ENCODE measurements around the gene LYPD6B.
A peak's percentile ranks its signal among the peaks of the same experiment; 100 is the strongest.

LYPD6B gene

DNA sequence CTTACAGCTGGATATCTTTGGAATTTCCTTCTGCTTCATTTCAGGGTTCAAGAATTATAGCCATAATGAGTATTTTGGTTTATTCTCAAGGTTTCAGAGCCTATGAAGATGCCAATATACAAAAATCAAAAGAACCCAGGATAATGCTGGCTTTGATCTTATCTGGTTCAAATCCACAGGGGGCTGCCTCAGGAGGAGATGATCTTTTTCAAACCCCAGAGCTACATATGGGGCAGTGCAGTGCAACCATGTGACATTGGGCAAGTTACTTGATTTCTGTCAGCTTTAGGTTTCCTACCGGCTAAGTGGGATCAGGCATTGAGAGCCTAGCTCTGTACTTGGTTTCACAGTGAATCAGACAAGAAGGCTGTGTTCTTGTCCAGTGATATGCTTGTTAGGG lies 23.0 kb upstream of the LYPD6B start:
- DNase-seq = no peak

DNA sequence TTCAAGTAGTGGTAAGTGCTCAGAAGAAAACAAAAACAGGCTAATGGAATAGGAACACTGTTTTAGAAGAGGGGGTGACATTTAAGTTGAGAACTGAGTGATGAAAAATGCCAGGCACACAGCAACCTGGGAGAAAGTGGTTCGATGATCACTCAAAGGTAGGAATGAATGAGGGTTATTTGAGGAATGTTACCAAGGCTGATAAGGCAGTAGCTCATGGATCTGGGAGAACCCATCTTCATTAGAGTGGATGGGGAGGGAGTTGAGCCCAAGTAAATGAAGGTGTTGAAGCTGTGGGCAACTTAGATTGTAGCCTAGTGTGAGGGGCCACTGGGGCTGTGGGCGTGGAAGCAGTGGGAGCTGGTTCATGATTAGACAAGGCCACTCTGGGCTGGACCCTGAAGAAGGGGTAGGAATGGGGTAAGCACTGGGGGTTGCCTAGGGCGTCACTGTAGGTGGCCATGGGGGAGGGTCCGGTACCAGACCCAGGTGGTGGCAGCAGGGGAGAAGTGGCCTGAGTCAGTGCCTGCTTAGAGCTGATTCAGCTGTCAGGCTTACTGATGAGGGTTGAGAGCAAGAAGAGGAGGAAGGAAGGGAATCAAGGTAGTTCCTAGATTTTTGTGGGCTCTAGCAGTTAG lies 22.5 kb upstream of the LYPD6B start:
- DNase-seq = no peak

DNA sequence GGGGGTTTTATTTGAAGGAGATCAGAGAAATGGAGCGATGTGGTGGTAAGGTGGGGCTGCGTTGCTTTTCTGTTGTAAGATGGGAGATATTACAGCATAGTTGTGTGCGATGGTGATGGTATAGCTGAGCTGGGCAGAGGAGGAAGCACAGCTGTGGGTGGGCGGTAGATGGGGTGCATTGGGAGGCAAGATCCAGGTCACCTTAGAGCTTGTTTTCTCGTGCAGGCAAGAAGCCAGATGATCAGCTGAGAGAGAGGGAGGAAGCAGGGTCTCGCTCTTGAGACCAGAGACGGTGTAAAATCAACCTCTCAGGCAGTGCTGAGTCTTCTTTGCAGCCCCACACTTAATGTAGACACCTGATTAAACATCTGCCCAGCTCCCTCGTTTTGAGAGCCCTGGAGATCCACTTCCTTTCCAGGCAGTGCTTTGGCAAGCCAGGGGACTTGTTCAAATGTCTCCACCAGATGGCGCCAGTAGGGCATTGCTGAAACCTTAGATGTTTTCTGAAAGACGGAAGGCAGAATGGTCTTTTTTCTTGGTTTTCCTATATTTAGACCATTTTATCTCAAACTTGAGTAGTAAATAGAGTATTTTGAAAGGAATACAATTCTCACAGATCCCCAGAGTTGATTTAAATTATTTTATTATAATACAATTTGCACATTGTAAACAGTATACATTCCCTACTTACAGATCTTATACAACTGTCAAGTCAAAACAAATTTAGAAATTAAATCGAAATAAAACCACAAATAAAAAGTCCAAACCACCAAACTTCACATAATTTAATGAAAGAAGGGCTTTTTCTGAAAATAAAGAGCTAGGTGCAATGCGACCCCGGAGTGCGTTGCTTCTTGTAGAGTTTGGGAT lies 21.1 kb upstream of the LYPD6B start:
- DNase-seq = peak; percentile 65

- no peak for DNase-seq
These were observed 19.5 kb upstream of the LYPD6B start for GRCh38 chr2:149018981-149019380.

DNA sequence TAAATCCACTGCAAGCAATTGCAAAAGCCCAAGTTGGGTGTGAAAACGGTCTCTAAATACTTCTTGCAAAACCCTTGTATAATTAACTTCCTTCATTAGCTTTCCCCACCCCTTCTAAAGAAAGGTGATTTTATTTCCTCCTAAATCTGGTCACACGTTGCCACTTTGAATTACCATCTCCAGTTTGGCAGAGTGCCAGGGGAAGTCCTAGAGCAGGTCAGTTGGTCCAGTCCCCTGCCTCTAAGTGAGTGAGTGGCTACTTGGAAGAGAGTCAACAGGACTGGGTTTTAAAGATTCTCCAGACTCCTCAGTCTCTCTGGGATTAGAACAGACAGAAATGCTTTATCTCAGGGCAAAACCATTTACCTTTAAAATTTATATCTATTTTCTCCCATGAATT lies 18.7 kb upstream of the LYPD6B start:
- peak; percentile 23 for DNase-seq

DNA sequence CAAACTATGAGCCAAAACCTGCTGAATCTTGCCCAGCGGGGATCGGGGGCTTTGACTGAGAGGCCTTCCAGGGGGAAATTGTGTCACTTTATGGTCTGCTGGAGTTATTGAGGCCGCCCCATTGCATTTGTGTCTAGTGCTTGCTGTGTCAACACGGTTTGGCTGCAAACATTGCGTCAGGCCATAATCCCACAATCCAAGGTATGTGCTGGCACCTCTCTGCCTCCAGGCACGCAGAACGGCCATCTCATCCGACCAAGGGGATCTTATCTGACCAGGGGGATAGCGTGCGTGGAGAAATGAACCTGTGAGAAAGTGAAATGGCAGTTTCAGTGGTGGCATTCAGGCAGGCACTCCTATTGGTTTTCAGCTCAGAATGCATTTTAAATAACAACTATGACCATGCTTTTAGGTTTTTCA lies 18.1 kb upstream of the LYPD6B start:
- peak; percentile 46 for DNase-seq

DNA sequence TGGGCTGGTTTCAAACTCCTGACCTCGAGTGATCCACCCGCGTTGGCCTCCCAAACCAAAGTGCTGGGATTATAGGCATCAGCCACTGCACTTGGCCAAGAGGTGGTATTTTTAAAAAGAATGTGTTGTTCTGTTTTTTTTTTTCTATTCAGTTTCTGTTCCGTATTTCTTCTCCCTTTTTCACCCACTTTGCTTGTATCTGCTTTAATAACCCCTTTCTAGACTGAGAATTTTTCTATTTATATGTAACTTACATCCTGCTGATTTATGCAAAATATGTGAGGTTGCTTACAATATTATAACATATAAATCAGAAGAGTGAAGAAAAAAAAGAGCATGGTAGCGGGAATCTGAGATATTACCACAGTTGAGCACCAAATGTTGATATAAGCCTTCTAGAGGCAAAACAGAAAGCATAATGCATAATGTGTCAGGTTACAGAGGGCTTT lies 17.2 kb upstream of the LYPD6B start:
- no peak for DNase-seq

- no peak for DNase-seq
These were observed 16.7 kb upstream of the LYPD6B start for GRCh38 chr2:149021761-149022160.

DNA sequence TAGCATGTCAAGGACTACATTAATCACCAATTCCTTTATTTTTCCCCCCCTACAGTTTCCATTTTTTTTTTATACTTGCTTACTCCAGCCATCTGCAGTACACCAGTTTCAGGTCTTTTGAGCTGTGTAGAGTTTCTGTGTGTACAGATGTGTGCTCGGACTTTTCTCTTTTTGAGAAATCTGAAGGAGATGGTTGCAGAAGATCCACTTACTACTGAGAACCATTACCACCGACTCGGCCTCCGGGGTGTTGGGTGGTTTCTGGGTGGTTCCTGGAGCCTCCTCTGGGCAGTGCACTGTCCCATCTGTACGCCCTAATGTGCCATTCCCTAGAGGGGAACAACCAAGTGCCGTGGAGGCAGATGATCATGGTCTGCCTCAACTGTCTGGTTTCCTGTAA lies 15.4 kb upstream of the LYPD6B start:
- DNase-seq = no peak

DNA sequence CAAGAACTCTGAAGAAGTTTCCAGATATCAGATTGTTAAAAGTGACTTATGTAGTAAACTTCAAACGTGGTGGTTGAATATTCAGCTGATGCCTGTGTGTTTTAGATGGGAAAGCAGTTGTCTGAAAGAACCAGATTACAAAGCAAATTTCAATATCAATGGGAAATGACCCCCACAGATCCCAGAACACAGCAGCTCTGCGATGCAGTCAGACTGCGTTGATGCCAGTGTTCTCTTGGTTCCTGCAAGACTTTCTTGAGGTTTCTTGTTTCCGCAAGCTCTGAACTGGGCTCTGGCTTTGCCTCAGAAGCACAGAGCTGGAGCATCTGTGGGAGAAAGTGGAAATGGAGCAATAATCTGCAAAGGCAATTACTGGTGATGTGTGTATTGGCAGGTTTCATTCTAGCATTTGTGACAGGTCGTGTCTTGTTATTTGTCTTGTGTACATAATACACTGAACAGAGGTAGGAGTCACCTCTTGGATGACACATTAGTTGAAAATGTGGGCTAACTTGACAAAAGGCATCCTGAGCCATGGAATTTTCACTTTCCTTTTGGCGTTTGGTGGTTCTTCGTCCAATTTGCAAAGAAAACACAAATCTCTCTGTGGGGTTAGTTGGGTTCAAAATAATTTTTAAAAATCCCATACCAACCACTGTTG lies 10.8 kb upstream of the LYPD6B start:
- DNase-seq = no peak

DNA sequence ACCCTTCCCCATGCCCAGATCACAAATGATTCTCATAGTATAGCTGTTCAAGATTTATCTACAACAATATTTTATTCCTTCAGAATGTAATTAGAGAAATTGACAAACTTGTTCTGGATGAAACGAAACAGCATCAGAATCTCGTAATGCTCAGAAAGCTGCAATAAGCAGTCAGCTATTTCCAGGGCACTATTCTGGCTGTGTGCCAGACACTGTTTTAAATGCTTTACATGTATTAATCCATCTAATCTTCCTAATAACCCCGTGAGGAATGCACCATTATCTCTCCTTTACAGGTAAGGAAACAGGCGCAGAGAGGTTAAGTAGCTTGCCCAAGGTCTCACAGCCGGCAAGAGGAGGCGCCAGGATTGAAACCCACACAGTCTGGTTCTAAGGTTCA lies 10.1 kb upstream of the LYPD6B start:
- DNase-seq = no peak

- no peak for DNase-seq
These were observed 9.6 kb upstream of the LYPD6B start for GRCh38 chr2:149028891-149029290.

DNA sequence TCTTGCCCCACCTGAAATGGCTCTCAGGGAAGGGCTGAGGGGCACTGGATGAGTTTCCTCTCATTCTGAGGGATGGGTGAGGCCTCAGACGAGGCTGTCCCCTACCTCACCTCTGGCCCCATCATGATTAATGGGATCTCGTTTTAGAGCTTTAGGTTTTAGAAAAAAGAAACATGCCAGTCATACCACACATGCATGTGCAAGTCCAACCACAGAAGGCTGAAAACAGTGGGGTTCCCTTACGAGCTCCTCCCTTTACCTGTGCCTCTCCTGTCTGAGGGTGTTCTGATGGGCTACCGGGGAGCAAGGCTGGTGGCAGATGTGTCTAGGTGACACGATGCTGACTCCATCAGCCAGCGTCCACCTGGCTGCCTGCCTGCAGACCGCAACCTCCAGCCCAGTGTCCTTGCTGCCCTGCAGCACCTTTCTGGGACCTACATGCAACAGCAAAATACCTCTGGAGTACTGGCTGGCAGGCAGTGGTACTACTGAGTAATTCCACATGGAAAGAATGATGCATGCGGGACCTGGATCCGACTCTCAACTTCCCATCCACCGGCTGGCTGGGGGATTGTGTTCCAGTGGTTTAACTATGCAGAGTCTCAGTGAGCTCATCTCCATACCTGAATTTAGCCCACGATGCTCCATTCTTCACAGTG lies 9.1 kb upstream of the LYPD6B start:
- DNase-seq = no peak

- no peak for DNase-seq
These were observed 7.1 kb upstream of the LYPD6B start for GRCh38 chr2:149031396-149031795.

DNA sequence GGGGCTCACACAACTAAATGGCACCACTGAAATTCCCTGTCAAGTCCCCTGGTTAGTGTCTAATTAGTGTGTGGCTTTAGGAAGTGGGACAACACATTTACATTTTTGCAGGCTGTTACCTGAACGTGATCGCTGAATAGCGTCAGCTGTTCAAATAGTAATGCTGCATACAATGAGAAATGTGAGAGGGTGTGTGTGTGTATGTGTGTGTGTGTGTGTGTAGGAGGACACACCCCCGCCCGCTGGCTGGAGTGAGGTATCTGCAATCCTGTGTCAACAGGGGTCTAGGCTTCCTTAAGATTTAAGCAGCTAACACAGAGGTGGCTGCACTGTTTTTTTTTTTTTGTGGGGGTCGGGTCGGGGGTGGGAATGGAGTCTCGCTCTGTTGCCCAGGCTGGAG lies 4.8 kb upstream of the LYPD6B start:
- DNase-seq = peak; percentile 91

DNA sequence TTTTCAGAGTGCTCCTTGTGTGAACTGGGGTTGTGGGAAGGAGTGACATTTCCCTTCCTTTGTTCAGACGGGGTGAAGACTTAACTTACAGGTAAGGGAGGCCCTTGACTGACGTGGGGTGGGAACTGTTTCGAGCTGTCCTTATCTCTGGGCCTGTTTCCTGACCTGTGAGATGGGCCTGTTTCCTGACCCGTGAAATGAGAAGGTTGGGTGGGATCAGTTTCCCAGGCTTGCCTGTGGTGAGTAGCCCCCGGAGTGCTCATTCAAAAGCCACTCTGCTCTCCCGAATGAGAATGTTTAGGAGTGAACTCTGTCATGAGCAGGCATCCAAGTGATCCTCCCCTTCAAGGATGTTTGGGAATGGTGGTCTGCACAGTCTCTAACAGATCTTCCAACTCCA lies 4.1 kb upstream of the LYPD6B start:
- DNase-seq = no peak

DNA sequence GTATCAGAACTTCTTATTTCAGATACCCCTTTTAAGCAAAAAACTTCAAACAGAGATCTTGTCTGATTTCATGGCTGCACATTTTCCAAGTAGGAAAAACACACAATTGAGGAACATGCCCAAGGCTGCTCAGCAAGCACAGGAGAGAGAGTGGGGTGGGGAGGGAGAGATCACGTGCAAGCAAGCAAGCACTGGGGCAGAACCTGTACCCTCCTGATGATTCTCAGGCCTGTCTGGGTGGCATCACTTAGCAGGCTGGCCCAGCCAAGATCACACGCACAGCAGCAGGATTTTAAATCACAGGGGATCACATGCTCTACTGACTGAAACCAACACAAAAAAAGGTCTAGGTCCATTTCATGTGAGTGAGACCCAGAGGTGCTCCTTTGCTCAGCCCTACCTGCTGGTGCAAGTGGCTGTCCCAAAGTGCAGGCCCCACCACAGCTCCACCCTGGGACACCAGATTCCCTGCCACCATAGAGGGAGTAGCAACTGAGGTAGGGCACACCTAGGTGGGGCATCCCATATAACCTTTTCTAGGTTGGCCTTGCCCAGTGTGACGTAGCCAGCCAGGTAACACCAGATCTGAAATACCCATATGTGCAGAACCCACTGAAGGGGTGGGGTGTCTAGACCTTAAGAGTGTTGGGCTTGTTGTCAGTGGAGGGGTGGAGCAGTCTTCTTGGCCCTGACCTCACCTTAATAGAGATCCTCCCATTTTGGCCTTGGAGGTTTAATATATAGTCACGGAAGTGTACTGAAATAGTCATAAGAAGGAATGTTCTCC lies 1.8 kb upstream of the LYPD6B start:
- no peak for DNase-seq

GRCh38 chr2:149037851-149038250 lies 648 bp upstream of the LYPD6B start:
- peak; percentile 46 for DNase-seq

GRCh38 chr2:149039213-149039724 lies 770 bp downstream of the LYPD6B start:
- DNase-seq = no peak

DNA sequence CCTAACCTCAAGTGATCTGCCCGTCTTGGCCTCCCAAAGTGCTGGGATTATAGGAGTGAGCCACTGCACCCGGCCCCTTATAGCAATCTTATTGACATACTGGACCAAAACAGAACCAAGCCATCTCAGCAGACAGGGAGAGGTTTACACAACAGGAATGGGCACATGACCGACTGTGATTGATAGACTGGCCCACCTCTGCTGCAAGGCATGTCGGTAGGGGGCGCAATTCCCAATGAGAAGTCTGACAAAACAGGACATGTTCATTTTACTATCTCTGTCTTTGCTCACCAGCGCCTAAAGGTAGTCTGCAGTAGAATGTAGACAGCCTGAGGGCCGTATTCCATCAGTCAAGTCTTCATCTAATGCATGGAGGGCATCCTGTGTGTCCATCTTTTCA lies 2.0 kb downstream of the LYPD6B start:
- DNase-seq = no peak

GRCh38 chr2:149041482-149041881 lies 3.0 kb downstream of the LYPD6B start:
- no peak for DNase-seq

DNA sequence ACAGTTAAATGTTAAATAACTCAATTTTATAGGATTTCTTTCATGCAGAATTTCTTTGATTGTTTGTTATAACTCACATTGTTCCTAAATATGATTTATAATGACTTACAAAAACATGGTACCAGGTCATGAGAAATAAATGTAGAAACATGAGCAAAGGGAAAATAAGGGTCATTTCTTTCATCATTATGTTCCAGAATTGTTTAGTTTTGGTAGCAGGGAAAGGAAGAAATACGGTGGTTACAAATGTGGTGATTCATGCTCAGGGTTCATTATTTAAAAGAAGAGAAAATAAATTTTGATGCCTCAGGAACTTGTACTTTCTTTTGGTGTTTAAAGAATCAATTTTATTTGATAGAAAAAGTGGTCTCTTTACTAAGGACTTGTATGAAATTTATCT lies 4.4 kb downstream of the LYPD6B start:
- DNase-seq = no peak

Measured in DMS153 (cell line).